ENCODE measurements around the gene NCKAP5L. TPM values are rescaled to one million over a fixed set of nuclear protein-coding genes. Genes with fewer than 3 reads are reported as not detected.

The NCKAP5L gene
- total and polyA plus RNA-seq, 9 of the 15 experiments (the other 6 are each of a cell fraction or from before 2014, with no cell fraction given) = 0.01 to 14.4 (median 3.7) TPM

GRCh38 chr12:49838973-49839633 lies 10.9 kb upstream of the NCKAP5L start (continued):
- peak; percentile 77; the same call in 1 of the 2 replicates for TF ChIP-seq REST (IDR thresholded peaks at IDR 0.05; ENCODE audit: borderline replicate concordance)
- no peak for TF ChIP-seq REST (CRISPR knock-in tag; IDR thresholded peaks at IDR 0.05; ENCODE audit: low read depth)
- no peak for TF ChIP-seq FOS (IDR thresholded peaks at IDR 0.05; ENCODE audit: extremely low read depth, insufficient read length)
- peak; percentile 22; the same call in 1 of the 2 replicates for TF ChIP-seq USF1 (CRISPR knock-in tag; IDR thresholded peaks at IDR 0.05)

Measured in K562 (cell line).